Caco-2 (cell line): ENCODE measurements around the gene PACS1. TPM values are rescaled to one million over a fixed set of nuclear protein-coding genes. Genes with fewer than 3 reads are reported as not detected.
"Not testable (repeated sequence)": the region's sequence is repeated elsewhere in the genome, so short reads cannot be mapped to it uniquely, and the experiment has no call there.

Experiments used
- BruUV-seq: library from RNA; stranded (reverse); fragments of 400-500 nt; replicated peaks from 2 replicates; lab custom pipeline; 2021; lab: Mats Ljungman, UMichigan
- CTCF ChIA-PET: fragments of 300-600 bp; sonication (Branson Sonifier 250); formaldehyde crosslinking; loops from one replicate; lab custom pipeline; 2022; ENCODE audit warnings: antibody characterized with exemption; lab: Charles Lee
- POLR2A ChIA-PET: fragments of 300-600 bp; sonication (Branson Sonifier 250); formaldehyde crosslinking; loops from one replicate; lab custom pipeline; 2022; ENCODE audit warnings: antibody characterized with exemption; lab: Charles Lee
- DNase-seq, 2 experiments: peaks; one replicate each; pipeline versions ENCODE4 v3.0.0 to v3.0.0-alpha.2; 2020 to 2022
- H3K27me3 ChIP-seq: replicated peaks from 2 replicates; pipeline ENCODE4 v1.6.0; 2011; ENCODE audit warnings: low read length; ENCODE audit not compliant: control insufficient read depth, insufficient read depth
- H3K36me3 ChIP-seq: 2 replicates; pipeline ENCODE4 v1.5.1; 2011; ENCODE audit warnings: low read length; ENCODE audit not compliant: control insufficient read depth, insufficient read depth
- H3K4me1 ChIP-seq: fragments of 250-450 bp; sonication (Bioruptor Pico); 2 replicates; pipeline ENCODE4 v1.5.1; 2020; ENCODE audit warnings: mild to moderate bottlenecking
- H3K4me3 ChIP-seq: 2 replicates; pipeline ENCODE4 v1.5.1; 2011; ENCODE audit warnings: low read depth, mild to moderate bottlenecking, control low read depth, low read length
- H3K9me3 ChIP-seq: fragments of 250-450 bp; sonication (Bioruptor Pico); 2 replicates; pipeline ENCODE4 v1.5.1; 2020; ENCODE audit warnings: mild to moderate bottlenecking, moderate library complexity
- H3K27ac Mint-ChIP-seq: one replicate; pipeline ENCODE4 v1.8.0; 2022; ENCODE audit warnings: mixed read lengths; ENCODE audit not compliant: unreplicated experiment
- H3K27me3 Mint-ChIP-seq: one replicate; pipeline ENCODE4 v1.8.0; 2022; ENCODE audit warnings: mixed read lengths; ENCODE audit not compliant: insufficient read depth, unreplicated experiment
- H3K36me3 Mint-ChIP-seq: one replicate; pipeline ENCODE4 v1.8.0; 2022; ENCODE audit warnings: mild to moderate bottlenecking, mixed read lengths; ENCODE audit not compliant: insufficient read depth, unreplicated experiment
- H3K4me1 Mint-ChIP-seq: one replicate; pipeline ENCODE4 v1.8.0; 2022; ENCODE audit warnings: low read depth, mixed read lengths; ENCODE audit not compliant: unreplicated experiment
- H3K4me3 Mint-ChIP-seq: one replicate; pipeline ENCODE4 v1.8.0; 2022; ENCODE audit warnings: mild to moderate bottlenecking, moderate library complexity, mixed read lengths; ENCODE audit not compliant: unreplicated experiment
- H3K9me3 Mint-ChIP-seq: one replicate; pipeline ENCODE4 v1.8.0; 2022; ENCODE audit warnings: mixed read lengths; ENCODE audit not compliant: unreplicated experiment
- CTCF ChIP-seq, 2 experiments: fragments of 200-600 bp in 1 of 2; IDR thresholded peaks; 1 replicate in 1 of 2; 2 replicates in 1 of 2; pipeline versions ENCODE4 v1.5.1 to v1.8.0; 2011 to 2022; ENCODE audit warnings: antibody characterized with exemption in 1 of 2, control low read depth in 1 of 2, inconsistent platforms in 1 of 2, low read depth in 1 of 2, low read length in 1 of 2, mild to moderate bottlenecking in 1 of 2, moderate library complexity in 1 of 2; ENCODE audit not compliant: insufficient read depth in 1 of 2, severe bottlenecking in 1 of 2, unreplicated experiment in 1 of 2
- intact Hi-C: fragments of 100-400 bp; cut with micrococcal nuclease; formaldehyde crosslinking; loops from one replicate; pipeline ENCODE4 v1.10.0; 2022; ENCODE audit not compliant: unreplicated experiment
- total RNA-seq: library from RNA; stranded (reverse); gene quantifications from 2 replicates; pipeline ENCODE4 v1.2.3, GENCODE V29; 2022

PACS1 gene
- total RNA-seq, 1 experiment from 2014 or later: 82.2 TPM

GRCh38 chr11:66090288-66090687, 20.2 kb downstream of the PACS1 start:
- no peak overlapping the region for H3K27ac Mint-ChIP-seq
- no peak overlapping the region for H3K4me3 Mint-ChIP-seq
- no peaks in the 10 kb centered on the region for H3K27me3 Mint-ChIP-seq
- intact Hi-C loops: no loop called here
- Histone ChIP-seq H3K27me3 (no peaks in the 10 kb centered on the region), H3K4me1 (no peaks in the 10 kb centered on the region), H3K4me3 (no peak overlapping the region), H3K9me3 (no peaks in the 10 kb centered on the region), H3K36me3 (no peaks in the 10 kb centered on the region)
- TF ChIP-seq CTCF (IDR thresholded peaks at IDR 0.05; ENCODE audit: insufficient read depth in 1 of 2, low read depth in 1 of 2, low read length in 1 of 2, severe bottlenecking in 1 of 2, unreplicated experiment in 1 of 2): no peak
- no peaks in the 10 kb centered on the region for H3K9me3 Mint-ChIP-seq
- no peaks in the 10 kb centered on the region for H3K4me1 Mint-ChIP-seq
- no TSS peak for BruUV-seq
- ChIA-PET POLR2A (no interaction called here), CTCF (no interaction called here)
- no peak for DNase-seq
- H3K36me3 Mint-ChIP-seq: peaks cover 7% of the 10 kb centered on the region

GRCh38 chr11:66092125-66092524, 22.1 kb downstream of the PACS1 start:
- POLR2A ChIA-PET, H3K4me3 ChIP-seq, H3K9me3 Mint-ChIP-seq, DNase-seq, BruUV-seq, H3K27me3 Mint-ChIP-seq, CTCF ChIA-PET, H3K4me1 Mint-ChIP-seq, H3K4me3 Mint-ChIP-seq, H3K27ac Mint-ChIP-seq, H3K27me3 ChIP-seq, H3K4me1 ChIP-seq, H3K36me3 ChIP-seq, intact Hi-C loops, H3K9me3 ChIP-seq: not testable (repeated sequence)
- H3K36me3 Mint-ChIP-seq: peaks cover 12% of the 10 kb centered on the region

DNA sequence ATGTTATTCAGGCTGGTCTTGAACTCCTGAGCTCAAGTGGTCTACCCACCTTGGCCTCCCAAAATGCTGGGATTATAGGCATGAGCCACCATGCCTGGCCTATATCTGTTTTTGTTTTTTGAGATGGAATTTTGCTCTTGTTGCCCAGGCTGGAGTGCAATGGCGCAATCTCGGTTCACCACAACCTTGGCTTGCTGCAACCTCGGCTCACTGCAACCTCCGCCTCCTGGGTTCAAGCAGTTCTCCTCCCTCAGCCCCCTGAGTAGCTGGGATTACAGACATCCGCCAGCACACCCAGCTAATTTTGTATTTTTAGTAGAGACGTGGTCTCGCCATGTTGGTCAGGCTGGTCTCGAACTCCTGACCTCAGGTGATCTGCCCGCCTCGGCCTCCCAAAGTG, 29.7 kb downstream of the PACS1 start:
- DNase-seq, H3K27me3 ChIP-seq, H3K4me1 Mint-ChIP-seq, POLR2A ChIA-PET, H3K9me3 ChIP-seq, H3K9me3 Mint-ChIP-seq, H3K4me1 ChIP-seq, H3K36me3 ChIP-seq, BruUV-seq, H3K4me3 ChIP-seq, H3K27me3 Mint-ChIP-seq, H3K4me3 Mint-ChIP-seq, CTCF ChIA-PET, intact Hi-C loops: not testable (repeated sequence)
- Mint-ChIP-seq H3K36me3 (peaks cover 12% of the 10 kb centered on the region), H3K27ac (peak overlapping the region; percentile 60)

- intact Hi-C loops: no loop called here
- no peak overlapping the region for H3K4me3 Mint-ChIP-seq
- H3K36me3 Mint-ChIP-seq: peaks cover 12% of the 10 kb centered on the region
- Histone ChIP-seq H3K27me3 (no peaks in the 10 kb centered on the region), H3K4me3 (no peak overlapping the region), H3K36me3 (no peaks in the 10 kb centered on the region), H3K4me1 (no peaks in the 10 kb centered on the region), H3K9me3 (no peaks in the 10 kb centered on the region)
- POLR2A ChIA-PET: no interaction called here
- BruUV-seq: no TSS peak
- H3K4me1 Mint-ChIP-seq: no peaks in the 10 kb centered on the region
- TF ChIP-seq CTCF (IDR thresholded peaks at IDR 0.05; ENCODE audit: insufficient read depth in 1 of 2, low read depth in 1 of 2, low read length in 1 of 2, severe bottlenecking in 1 of 2, unreplicated experiment in 1 of 2): no peak
- H3K9me3 Mint-ChIP-seq: no peaks in the 10 kb centered on the region
- DNase-seq: no peak
- CTCF ChIA-PET: no interaction called here
- H3K27ac Mint-ChIP-seq: peak overlapping the region; percentile 60
- no peaks in the 10 kb centered on the region for H3K27me3 Mint-ChIP-seq
Measured at GRCh38 chr11:66100272-66101065, 30.4 kb downstream of the PACS1 start.
